A549 (cell line): ENCODE results near the gene DENND10.
"Not testable (repeated sequence)": the region's sequence is repeated elsewhere in the genome, so short reads cannot be mapped to it uniquely, and the experiment has no call there.

Experiments used
- BHLHE40 ChIP-seq: IDR thresholded peaks from 2 replicates; pipeline ENCODE4 v1.6.1; 2012; ENCODE audit warnings: low read depth, low read length, inconsistent platforms
- CEBPB ChIP-seq, 2 experiments: fragments of >200 bp in 1 of 2; sonication (Bioruptor Twin) in 1 of 2; formaldehyde crosslinking in 1 of 2; IDR thresholded peaks; 2 replicates each; pipeline ENCODE4 v1.6.1; 2012 to 2016
- CHD2 ChIP-seq: fragments of 150-350 bp; IDR thresholded peaks from 2 replicates; pipeline ENCODE4 v1.6.1; 2014; ENCODE audit warnings: low read length; ENCODE audit not compliant: partially characterized antibody
- HDAC2 ChIP-seq: fragments of 200-600 bp; sonication (generic); IDR thresholded peaks from 2 replicates; pipeline ENCODE4 v1.6.1; 2016
- JUNB ChIP-seq: fragments of >200 bp; sonication (Bioruptor Twin); formaldehyde crosslinking; IDR thresholded peaks from 2 replicates; pipeline ENCODE4 v1.6.1; 2016
- MAFK ChIP-seq: fragments of 450-650 bp; IDR thresholded peaks from 2 replicates; pipeline ENCODE4 v1.6.1; 2014; ENCODE audit not compliant: partially characterized antibody
- POLR2A ChIP-seq: IDR thresholded peaks from 2 replicates; pipeline ENCODE4 v1.6.1; 2012; ENCODE audit warnings: mild to moderate bottlenecking, low read length
- RAD21 ChIP-seq, 2 experiments: fragments of >200 bp in 1 of 2; sonication (Bioruptor Twin) in 1 of 2; formaldehyde crosslinking in 1 of 2; IDR thresholded peaks in 1 of 2; conservative IDR thresholded peaks in 1 of 2; 2 replicates in 1 of 2; 3 replicates in 1 of 2; pipeline ENCODE4 v1.6.1; 2012 to 2018; ENCODE audit warnings: inconsistent platforms in 1 of 2
- SMC3 ChIP-seq: fragments of >200 bp; sonication (Bioruptor Twin); formaldehyde crosslinking; IDR thresholded peaks from 3 replicates; pipeline ENCODE4 v1.6.1; 2018; ENCODE audit warnings: inconsistent platforms
- TF ChIP-seq, protein P1 (sequence below): fragments of >200 bp; sonication (Bioruptor Twin); formaldehyde crosslinking; IDR thresholded peaks from 3 replicates; pipeline ENCODE4 v1.5.1; 2016
- TF ChIP-seq, protein P2 (sequence below): fragments of 250-450 bp; sonication (Bioruptor Pico); IDR thresholded peaks from 2 replicates; pipeline ENCODE4 v1.5.0; 2021; ENCODE audit warnings: mild to moderate bottlenecking, moderate library complexity, borderline replicate concordance
- TF ChIP-seq, protein P3 (sequence below): IDR thresholded peaks from 2 replicates; pipeline ENCODE4 v1.6.1; 2012
- TF ChIP-seq, protein P4 (sequence below): fragments of 450-650 bp; IDR thresholded peaks from 2 replicates; pipeline ENCODE4 v1.6.1; 2014; ENCODE audit warnings: antibody characterized with exemption
- TF ChIP-seq, protein P5 (sequence below): fragments of 200-600 bp; sonication (generic); IDR thresholded peaks from 2 replicates; pipeline ENCODE4 v1.6.1; 2016; ENCODE audit warnings: antibody characterized with exemption, mild to moderate bottlenecking, moderate library complexity

DNA sequence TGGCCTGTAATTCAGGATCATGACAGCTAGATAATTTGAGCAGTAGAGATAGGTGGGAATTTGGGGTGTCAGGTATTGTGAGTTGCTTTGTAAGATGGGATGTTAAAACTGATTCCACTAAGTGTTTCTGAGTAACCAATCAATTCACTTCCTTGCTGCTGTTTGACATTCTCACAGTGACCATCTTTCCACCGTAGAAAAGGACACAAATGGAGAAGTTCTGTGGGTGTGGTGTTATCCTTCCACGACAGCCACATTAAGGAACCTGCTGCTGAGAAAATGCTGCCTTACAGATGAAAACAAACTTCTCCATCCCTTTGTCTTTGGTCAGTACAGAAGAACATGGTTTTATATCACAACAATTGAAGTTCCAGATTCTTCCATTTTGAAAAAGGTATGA, 3.9 kb downstream of the DENND10 start:
- TF ChIP-seq CHD2; RAD21 (conservative IDR thresholded peaks at IDR 0.05 in 1 of 2, IDR thresholded peaks at IDR 0.05 in 1 of 2); BHLHE40; HDAC2; POLR2A; MAFK; CEBPB (IDR thresholded peaks at IDR 0.05); JUNB; SMC3: not testable (repeated sequence)
- TF ChIP-seq, protein P1, sequence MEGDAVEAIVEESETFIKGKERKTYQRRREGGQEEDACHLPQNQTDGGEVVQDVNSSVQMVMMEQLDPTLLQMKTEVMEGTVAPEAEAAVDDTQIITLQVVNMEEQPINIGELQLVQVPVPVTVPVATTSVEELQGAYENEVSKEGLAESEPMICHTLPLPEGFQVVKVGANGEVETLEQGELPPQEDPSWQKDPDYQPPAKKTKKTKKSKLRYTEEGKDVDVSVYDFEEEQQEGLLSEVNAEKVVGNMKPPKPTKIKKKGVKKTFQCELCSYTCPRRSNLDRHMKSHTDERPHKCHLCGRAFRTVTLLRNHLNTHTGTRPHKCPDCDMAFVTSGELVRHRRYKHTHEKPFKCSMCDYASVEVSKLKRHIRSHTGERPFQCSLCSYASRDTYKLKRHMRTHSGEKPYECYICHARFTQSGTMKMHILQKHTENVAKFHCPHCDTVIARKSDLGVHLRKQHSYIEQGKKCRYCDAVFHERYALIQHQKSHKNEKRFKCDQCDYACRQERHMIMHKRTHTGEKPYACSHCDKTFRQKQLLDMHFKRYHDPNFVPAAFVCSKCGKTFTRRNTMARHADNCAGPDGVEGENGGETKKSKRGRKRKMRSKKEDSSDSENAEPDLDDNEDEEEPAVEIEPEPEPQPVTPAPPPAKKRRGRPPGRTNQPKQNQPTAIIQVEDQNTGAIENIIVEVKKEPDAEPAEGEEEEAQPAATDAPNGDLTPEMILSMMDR: not testable (repeated sequence)
- TF ChIP-seq, protein P2, sequence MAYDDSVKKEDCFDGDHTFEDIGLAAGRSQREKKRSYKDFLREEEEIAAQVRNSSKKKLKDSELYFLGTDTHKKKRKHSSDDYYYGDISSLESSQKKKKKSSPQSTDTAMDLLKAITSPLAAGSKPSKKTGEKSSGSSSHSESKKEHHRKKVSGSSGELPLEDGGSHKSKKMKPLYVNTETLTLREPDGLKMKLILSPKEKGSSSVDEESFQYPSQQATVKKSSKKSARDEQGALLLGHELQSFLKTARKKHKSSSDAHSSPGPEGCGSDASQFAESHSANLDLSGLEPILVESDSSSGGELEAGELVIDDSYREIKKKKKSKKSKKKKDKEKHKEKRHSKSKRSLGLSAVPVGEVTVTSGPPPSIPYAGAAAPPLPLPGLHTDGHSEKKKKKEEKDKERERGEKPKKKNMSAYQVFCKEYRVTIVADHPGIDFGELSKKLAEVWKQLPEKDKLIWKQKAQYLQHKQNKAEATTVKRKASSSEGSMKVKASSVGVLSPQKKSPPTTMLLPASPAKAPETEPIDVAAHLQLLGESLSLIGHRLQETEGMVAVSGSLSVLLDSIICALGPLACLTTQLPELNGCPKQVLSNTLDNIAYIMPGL: not testable (repeated sequence)
- TF ChIP-seq, protein P3, sequence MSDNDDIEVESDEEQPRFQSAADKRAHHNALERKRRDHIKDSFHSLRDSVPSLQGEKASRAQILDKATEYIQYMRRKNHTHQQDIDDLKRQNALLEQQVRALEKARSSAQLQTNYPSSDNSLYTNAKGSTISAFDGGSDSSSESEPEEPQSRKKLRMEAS: not testable (repeated sequence)
- TF ChIP-seq, protein P4, sequence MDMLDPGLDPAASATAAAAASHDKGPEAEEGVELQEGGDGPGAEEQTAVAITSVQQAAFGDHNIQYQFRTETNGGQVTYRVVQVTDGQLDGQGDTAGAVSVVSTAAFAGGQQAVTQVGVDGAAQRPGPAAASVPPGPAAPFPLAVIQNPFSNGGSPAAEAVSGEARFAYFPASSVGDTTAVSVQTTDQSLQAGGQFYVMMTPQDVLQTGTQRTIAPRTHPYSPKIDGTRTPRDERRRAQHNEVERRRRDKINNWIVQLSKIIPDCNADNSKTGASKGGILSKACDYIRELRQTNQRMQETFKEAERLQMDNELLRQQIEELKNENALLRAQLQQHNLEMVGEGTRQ: not testable (repeated sequence)
- TF ChIP-seq, protein P5, sequence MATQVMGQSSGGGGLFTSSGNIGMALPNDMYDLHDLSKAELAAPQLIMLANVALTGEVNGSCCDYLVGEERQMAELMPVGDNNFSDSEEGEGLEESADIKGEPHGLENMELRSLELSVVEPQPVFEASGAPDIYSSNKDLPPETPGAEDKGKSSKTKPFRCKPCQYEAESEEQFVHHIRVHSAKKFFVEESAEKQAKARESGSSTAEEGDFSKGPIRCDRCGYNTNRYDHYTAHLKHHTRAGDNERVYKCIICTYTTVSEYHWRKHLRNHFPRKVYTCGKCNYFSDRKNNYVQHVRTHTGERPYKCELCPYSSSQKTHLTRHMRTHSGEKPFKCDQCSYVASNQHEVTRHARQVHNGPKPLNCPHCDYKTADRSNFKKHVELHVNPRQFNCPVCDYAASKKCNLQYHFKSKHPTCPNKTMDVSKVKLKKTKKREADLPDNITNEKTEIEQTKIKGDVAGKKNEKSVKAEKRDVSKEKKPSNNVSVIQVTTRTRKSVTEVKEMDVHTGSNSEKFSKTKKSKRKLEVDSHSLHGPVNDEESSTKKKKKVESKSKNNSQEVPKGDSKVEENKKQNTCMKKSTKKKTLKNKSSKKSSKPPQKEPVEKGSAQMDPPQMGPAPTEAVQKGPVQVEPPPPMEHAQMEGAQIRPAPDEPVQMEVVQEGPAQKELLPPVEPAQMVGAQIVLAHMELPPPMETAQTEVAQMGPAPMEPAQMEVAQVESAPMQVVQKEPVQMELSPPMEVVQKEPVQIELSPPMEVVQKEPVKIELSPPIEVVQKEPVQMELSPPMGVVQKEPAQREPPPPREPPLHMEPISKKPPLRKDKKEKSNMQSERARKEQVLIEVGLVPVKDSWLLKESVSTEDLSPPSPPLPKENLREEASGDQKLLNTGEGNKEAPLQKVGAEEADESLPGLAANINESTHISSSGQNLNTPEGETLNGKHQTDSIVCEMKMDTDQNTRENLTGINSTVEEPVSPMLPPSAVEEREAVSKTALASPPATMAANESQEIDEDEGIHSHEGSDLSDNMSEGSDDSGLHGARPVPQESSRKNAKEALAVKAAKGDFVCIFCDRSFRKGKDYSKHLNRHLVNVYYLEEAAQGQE: not testable (repeated sequence)
